HG03108 (cell line): Measurements from ENCODE around the gene KHK.
"Not testable (repeated sequence)": the region's sequence is repeated elsewhere in the genome, so short reads cannot be mapped to it uniquely, and the experiment has no call there.

ENCODE experiments used
- ATAC-seq: cut with Tn5 transposase; IDR thresholded peaks from one replicate; pipeline ENCODE4 v1.9.1; 2021; ENCODE audit warnings: moderate library complexity; ENCODE audit not compliant: unreplicated experiment

The KHK gene

DNA sequence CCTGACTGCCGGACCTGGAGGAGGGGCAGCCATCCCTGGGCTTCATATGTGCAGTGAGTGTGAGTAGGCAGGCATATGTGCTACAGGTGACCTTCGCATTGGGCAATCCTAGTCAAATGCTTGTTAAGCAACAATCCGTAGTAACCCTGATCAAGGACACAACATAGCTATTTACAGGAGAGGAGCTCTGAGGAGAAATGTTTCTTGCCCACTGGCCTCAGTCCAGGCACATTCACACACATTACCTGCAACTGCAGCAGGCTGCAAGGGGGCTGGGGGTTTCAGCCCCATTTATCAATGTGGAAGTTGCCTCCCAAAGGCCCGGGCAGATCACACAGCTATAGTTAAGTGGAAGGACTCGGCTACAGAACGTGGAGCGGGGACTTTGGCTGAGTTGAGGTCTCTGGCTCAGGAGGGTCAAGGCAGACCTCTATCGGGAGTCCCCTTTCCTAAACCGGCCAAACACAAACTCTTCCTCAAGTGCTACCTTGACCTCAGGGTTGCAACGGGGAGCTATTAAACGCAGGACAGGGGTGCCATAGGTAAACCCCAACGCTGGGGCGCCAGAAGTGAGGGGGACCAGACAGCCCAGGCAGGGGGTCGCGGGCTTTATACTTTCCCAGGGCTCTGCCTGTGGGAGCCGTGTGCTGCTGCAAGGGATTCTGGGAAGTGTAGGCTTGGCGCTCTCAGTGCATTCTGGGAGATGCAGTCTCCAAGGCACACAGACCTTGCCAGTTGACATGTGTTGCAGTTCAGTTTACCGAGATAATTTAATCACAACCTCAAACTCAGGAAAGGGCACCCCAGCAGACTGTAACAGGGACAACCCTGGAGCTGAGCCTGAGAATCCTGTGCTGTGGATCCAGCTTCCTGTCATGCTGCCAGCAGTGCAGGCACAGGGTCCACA, 9.4 kb downstream of the KHK start:
- no peak for ATAC-seq

DNA sequence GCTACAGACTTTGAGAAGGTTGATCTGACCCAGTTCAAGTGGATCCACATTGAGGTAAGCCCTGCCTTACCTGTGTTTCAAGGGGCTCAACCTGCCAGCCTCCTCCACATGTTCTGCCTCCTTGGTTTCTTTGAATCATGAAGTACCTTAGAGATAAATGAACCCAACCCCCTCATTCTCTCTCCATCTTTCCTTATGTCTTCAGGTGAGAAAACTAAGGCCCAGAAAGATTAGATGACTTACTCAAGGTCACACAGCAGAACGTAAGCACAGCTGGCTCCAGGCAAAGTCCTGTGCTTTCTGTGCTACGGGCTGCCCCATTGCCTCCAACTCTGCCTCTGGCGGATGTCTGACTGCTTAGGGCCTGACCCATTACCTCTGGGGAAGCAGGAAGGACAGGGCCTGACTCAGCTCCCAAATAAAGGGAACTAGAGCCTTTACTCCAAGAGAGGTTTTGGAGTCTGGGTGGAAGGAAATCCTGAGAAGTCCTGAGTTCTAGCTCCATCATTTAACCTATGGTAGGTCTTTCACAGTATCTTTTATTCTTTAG, 10.3 kb downstream of the KHK start:
- no peak for ATAC-seq

GRCh38 chr2:27097341-27097740, 10.8 kb downstream of the KHK start:
- no peak for ATAC-seq

DNA sequence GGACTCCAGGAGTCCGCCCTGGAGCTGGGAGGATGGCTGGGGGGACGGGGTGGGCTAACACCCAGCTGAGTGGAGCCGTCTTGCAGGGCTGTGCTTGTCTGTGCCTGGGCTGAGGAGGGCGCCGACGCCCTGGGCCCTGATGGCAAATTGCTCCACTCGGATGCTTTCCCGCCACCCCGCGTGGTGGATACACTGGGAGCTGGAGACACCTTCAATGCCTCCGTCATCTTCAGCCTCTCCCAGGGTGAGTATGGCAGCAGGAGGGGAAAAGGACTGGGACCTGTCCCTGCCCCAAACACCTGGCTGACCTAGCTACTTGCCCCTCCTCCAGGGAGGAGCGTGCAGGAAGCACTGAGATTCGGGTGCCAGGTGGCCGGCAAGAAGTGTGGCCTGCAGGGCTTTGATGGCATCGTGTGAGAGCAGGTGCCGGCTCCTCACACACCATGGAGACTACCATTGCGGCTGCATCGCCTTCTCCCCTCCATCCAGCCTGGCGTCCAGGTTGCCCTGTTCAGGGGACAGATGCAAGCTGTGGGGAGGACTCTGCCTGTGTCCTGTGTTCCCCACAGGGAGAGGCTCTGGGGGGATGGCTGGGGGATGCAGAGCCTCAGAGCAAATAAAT, 12.9 kb downstream of the KHK start:
- ATAC-seq, result no peak

- ATAC-seq, result no peak
Measured at GRCh38 chr2:27100036-27100435, 13.5 kb downstream of the KHK start.

GRCh38 chr2:27102329-27102728, 15.8 kb downstream of the KHK start:
- no peak for ATAC-seq

DNA sequence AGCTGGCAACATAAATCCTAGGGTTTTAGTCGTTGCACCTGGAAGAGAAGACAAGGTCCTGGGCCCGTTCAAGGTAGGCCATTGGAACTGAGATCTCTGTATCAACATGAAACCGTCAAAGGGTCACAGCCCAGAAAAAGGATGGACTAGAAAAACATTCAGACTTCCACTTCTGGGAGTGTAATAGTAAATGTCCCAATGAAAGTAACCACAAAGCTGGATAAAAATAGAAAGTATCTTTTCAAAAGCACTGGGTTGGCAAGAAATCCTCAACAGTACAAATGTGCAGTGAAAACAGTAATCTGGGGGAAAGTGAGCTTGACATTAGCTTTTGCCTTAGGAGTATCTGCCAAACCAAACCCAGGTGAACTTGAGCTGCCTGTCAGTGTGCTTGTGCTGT, 19.4 kb downstream of the KHK start:
- ATAC-seq, result no peak

GRCh38 chr2:27108221-27108620, 21.6 kb downstream of the KHK start:
- no peak for ATAC-seq

DNA sequence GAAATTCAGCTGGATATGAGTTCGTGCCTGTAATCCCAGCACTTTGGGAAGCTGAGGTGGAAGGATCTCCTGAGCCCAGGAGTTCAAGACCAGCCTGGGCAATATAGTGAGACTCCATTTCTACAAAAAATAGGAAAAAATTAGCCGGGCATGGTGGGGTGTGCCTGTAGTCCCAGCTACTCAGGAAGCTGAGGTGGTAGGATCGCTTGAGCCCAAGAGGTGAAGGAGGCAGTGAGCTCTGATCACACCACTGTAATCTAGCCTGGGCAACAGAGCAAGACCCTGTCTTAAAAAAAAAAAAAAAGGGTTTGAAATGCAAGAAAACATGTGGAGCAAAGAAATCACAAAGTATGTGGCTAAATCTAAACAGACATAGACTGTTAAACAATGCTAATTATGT, 22.5 kb downstream of the KHK start:
- no peak for ATAC-seq

- ATAC-seq, result not testable (repeated sequence)
Measured at GRCh38 chr2:27110603-27111352, 24.2 kb downstream of the KHK start.

- not testable (repeated sequence) for ATAC-seq
Measured at GRCh38 chr2:27111392-27112078, 25.0 kb downstream of the KHK start.

DNA sequence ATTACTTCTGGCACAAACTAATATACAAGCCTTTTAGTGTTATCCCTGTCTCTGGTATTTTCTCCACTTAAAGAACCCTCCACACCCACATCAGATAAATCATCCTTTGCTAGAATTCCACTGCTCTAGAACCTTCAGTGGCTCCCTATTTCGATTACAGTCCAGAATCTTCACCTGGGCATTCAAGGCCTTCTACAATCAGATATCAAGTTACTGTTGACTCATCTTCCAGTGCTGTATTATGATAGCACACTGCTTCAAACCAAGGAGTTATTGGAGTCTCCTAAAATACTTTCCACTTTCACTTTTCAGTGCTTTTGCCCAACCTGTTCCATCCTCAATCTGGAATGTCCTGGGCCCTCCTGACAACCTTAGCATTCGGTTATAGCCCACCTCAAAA, 28.9 kb downstream of the KHK start:
- ATAC-seq, result no peak

DNA sequence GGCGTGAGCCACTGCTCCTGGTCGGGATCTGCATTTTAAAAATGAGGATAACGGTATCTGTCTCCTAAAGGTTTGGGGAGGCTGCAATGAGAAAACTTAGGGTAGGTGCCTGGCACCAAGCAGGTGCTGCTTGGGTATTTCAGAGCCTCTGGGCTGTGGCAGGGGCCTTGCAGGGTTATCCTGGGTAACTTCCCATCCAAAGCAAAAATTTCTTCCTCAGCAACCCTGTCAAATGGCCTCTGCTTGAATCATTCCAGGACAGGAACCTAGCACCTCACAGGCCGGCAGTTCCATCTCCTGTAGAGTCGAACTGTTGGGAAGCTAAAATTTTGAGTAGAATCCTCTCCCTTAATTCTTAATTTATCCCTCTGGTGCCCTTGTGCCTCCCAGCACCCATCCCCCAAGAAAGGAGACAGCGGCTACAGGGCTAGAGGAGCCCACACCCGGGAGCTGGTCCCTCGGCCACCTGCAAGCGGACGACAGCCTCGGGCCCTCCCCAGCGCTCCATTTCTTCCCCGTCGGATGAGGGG, 31.5 kb downstream of the KHK start:
- ATAC-seq, result no peak

- ATAC-seq, result no peak
Measured at GRCh38 chr2:27118525-27119329, 32.2 kb downstream of the KHK start, which contains the start of gene CGREF1. TSS of gene CGREF1 (minus strand) at chr2:27119128. CDS start at chr2:27104366, 14,762 bp downstream.

- not testable (repeated sequence) for ATAC-seq
Measured at GRCh38 chr2:27119330-27119670, 32.7 kb downstream of the KHK start.

GRCh38 chr2:27121906-27122305, 35.3 kb downstream of the KHK start:
- no peak for ATAC-seq

DNA sequence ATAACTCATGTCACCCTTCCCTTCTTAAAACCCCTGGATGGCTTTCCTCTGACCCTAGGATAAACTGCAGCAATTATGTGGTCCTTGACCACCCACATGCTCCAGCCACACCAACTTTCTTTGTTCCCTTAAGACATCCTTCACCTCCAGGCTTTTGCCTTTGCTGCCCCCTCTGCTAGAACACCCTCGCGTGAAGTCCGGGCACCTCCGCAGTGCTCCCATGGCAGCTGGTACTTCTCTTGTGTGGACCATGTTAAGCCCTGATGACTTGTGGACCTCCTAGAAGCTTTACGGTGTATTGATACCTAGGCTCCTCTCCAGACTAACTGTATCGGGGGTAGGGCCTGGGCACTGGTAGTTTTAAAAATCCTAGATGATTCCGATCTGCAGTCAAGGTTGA, 36.2 kb downstream of the KHK start:
- ATAC-seq, result no peak

DNA sequence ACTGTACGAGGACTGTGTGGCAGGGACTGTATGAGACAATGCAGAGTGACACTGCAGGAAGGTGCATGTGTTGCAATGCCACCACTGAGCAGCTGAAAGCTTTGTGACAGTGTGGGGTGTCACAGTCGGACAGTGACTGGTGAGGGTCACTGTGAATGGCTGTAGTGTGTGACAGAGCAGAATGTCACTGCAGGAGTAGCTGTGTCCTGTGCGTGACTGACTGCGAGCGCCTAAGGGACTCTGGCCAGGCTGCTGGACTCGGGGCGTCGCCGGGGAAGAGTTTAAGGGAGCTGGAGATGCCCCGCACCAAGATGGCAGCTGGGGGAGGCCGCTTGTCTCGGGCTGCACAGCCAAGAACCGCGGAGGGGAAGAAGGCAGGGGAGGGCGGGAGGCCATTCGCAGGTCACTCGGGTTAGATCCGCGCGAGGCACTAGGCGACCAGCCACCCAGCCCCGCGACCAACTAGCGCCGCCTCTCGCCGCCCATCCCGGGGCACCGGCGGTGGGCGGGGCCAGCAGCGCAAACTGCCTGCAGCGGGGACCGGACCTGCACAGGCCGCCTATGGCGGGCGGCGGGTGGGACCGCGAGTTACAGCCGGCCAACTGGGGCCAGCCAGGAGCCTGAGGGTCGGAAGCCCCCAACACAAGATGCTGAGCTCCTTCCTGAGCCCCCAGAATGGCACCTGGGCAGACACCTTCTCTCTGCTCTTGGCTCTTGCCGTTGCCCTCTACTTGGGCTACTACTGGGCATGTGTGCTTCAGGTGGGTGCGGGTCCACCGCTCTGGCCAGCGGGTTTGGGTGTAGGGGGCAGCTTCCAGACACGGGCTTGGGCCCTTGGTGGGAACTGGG, 37.0 kb downstream of the KHK start, which contains the start of gene ABHD1:
Gene ABHD1, plus strand, starts transcription at position 514 of the 849 bp plus-strand sequence. Its CDS starts 134 bp downstream, at position 648.
- no peak for ATAC-seq

- no peak for ATAC-seq
Measured at GRCh38 chr2:27125104-27125503, 38.5 kb downstream of the KHK start.
